ENCODE data around the gene SEMA4C. TPM values are rescaled to one million over a fixed set of nuclear protein-coding genes. Genes with fewer than 3 reads are reported as not detected.

SEMA4C gene
- total and polyA plus RNA-seq, 2 of the 4 experiments (the other 2 are of a cell fraction): 15.8 to 24.3 TPM

- whole genome bisulfite sequencing, 2 experiments (ENCODE audit: extremely low coverage in 2 of 2, insufficient read length in 1 of 2): 80% methylated on average over 3 of the region's 10 CpGs; no CpG with 5 or more reads in 1 of the 2 experiments
- H3K23ac ChIP-seq (ENCODE audit: low read depth, low read length): no peak overlapping the region; the same call in 1 of the 2 replicates
Observed at GRCh38 chr2:96819128-96819875, 50.6 kb downstream of the SEMA4C start.

More at GRCh38 chr2:96819128-96819875, 50.6 kb downstream of the SEMA4C start:
- POLR2A ChIA-PET (ENCODE audit: unreplicated experiment): no interaction called here
- Histone ChIP-seq H3K14ac (replicated peaks; ENCODE audit: low read depth, low read length) (no peak overlapping the region), H2AK9ac (replicated peaks; ENCODE audit: low read depth, low read length, poor library complexity) (no peak overlapping the region), H3K9ac (ENCODE audit: low read depth, low read length) (no peak overlapping the region), H3K9me1 (ENCODE audit: insufficient read depth, low read length) (peaks cover 12% of the 10 kb centered on the region), H3K79me1 (ENCODE audit: low read depth in 1 of 2, low read length in 2 of 2) (peaks cover 23 to 55% of the 10 kb centered on the region in 2 experiments), H3K18ac (ENCODE audit: low read depth, low read length) (no peak overlapping the region), H3K9me3 (ENCODE audit: control insufficient read depth, insufficient read depth, low read length) (no peaks in the 10 kb centered on the region), H4K8ac (ENCODE audit: low read depth in 2 of 2, low read length in 2 of 2) (no peak overlapping the region), H2AK5ac (ENCODE audit: low read depth, low read length) (no peak overlapping the region), H4K5ac (ENCODE audit: low read depth, low read length) (no peak overlapping the region), H3K4me2 (ENCODE audit: low read depth, low read length) (no peak overlapping the region), H2BK120ac (ENCODE audit: low read depth, low read length) (no peak overlapping the region), H4K20me1 (ENCODE audit: insufficient read depth, low read length) (peaks cover 52% of the 10 kb centered on the region), H3K4ac (ENCODE audit: low read depth, low read length) (no peak overlapping the region), H3K36me3 (ENCODE audit: control insufficient read depth, insufficient read depth, low read length) (peaks cover 7% of the 10 kb centered on the region; the same call in 1 of the 2 replicates), H3K56ac (ENCODE audit: extremely low read depth, insufficient read depth, low read length) (no peak overlapping the region), H2BK5ac (ENCODE audit: low read depth, low read length, poor library complexity, severe bottlenecking) (no peak overlapping the region), H2AFZ (replicated peaks; ENCODE audit: low read length, poor library complexity) (no peak overlapping the region), H3K4me1 (ENCODE audit: control insufficient read depth, insufficient read depth, low read length) (peaks cover 11% of the 10 kb centered on the region), H2BK20ac (ENCODE audit: low read depth, low read length) (no peak overlapping the region), H3K27ac (ENCODE audit: insufficient read depth, low read length) (no peak overlapping the region), H3K27me3 (ENCODE audit: control insufficient read depth, insufficient read depth, low read length) (no peaks in the 10 kb centered on the region), H2BK15ac (ENCODE audit: low read depth, low read length) (no peak overlapping the region), H3K4me3 (ENCODE audit: insufficient read depth, low read depth, low read length) (no peak overlapping the region), H4K91ac (ENCODE audit: insufficient read depth, low read depth, low read length) (no peak overlapping the region)
- no peak for ATAC-seq (ENCODE audit: low read depth)
- intact Hi-C loops (cut with micrococcal nuclease): no loop called here
- TF ChIP-seq NFE2L2 (IDR thresholded peaks at IDR 0.05; ENCODE audit: low read depth, low read length): no peak
- no peak for TF ChIP-seq SMC3 (IDR thresholded peaks at IDR 0.05; ENCODE audit: low read depth, low read length)
- TF ChIP-seq MAZ (IDR thresholded peaks at IDR 0.05; ENCODE audit: borderline replicate concordance, low read depth, low read length): no peak
- TF ChIP-seq POLR2A (IDR thresholded peaks at IDR 0.05; ENCODE audit: low read depth, low read length): no peak
- TF ChIP-seq, protein P1, sequence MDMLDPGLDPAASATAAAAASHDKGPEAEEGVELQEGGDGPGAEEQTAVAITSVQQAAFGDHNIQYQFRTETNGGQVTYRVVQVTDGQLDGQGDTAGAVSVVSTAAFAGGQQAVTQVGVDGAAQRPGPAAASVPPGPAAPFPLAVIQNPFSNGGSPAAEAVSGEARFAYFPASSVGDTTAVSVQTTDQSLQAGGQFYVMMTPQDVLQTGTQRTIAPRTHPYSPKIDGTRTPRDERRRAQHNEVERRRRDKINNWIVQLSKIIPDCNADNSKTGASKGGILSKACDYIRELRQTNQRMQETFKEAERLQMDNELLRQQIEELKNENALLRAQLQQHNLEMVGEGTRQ (IDR thresholded peaks at IDR 0.05; ENCODE audit: low read depth, low read length): no peak
- TF ChIP-seq, protein P2, sequence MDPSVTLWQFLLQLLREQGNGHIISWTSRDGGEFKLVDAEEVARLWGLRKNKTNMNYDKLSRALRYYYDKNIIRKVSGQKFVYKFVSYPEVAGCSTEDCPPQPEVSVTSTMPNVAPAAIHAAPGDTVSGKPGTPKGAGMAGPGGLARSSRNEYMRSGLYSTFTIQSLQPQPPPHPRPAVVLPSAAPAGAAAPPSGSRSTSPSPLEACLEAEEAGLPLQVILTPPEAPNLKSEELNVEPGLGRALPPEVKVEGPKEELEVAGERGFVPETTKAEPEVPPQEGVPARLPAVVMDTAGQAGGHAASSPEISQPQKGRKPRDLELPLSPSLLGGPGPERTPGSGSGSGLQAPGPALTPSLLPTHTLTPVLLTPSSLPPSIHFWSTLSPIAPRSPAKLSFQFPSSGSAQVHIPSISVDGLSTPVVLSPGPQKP (IDR thresholded peaks at IDR 0.05; ENCODE audit: borderline replicate concordance, low read depth, low read length): no peak
- no peak for TF ChIP-seq RFX5 (IDR thresholded peaks at IDR 0.05; ENCODE audit: low read depth, low read length)
- TF ChIP-seq MXI1 (IDR thresholded peaks at IDR 0.05; ENCODE audit: borderline replicate concordance, low read depth, low read length): no peak
- no peak for TF ChIP-seq FOS (IDR thresholded peaks at IDR 0.05; ENCODE audit: low read depth, low read length)
- TF ChIP-seq RCOR1 (IDR thresholded peaks at IDR 0.05; ENCODE audit: insufficient replicate concordance, low read length): no peak
- TF ChIP-seq RAD21 (IDR thresholded peaks at IDR 0.05; ENCODE audit: low read length): no peak
- no peak for TF ChIP-seq MAFK (IDR thresholded peaks at IDR 0.05; ENCODE audit: low read depth, low read length)
- TF ChIP-seq BHLHE40 (IDR thresholded peaks at IDR 0.05; ENCODE audit: low read depth, low read length): no peak
- TF ChIP-seq CEBPB (IDR thresholded peaks at IDR 0.05; ENCODE audit: low read depth, low read length): no peak
- dilution Hi-C loops (cut with HindIII; ENCODE audit: low sequenced_read_pairs, unreplicated experiment): no loop called here
- in situ Hi-C loops (cut with MboI; ENCODE audit: low sequenced_read_pairs): no loop called here
- DNase-seq: no peak
- CTCF ChIA-PET: no interaction called here
- BruUV-seq (replicated peaks): no TSS peak
